Measurements from ENCODE around the gene THOC6. TPM values are rescaled to one million over a fixed set of nuclear protein-coding genes. Genes with fewer than 3 reads are reported as not detected.

Gene THOC6
- total and polyA plus RNA-seq, 9 of the 15 experiments (the other 6 are each of a cell fraction or from before 2014, with no cell fraction given) = 2.5 to 65.4 (median 42.3) TPM

DNA sequence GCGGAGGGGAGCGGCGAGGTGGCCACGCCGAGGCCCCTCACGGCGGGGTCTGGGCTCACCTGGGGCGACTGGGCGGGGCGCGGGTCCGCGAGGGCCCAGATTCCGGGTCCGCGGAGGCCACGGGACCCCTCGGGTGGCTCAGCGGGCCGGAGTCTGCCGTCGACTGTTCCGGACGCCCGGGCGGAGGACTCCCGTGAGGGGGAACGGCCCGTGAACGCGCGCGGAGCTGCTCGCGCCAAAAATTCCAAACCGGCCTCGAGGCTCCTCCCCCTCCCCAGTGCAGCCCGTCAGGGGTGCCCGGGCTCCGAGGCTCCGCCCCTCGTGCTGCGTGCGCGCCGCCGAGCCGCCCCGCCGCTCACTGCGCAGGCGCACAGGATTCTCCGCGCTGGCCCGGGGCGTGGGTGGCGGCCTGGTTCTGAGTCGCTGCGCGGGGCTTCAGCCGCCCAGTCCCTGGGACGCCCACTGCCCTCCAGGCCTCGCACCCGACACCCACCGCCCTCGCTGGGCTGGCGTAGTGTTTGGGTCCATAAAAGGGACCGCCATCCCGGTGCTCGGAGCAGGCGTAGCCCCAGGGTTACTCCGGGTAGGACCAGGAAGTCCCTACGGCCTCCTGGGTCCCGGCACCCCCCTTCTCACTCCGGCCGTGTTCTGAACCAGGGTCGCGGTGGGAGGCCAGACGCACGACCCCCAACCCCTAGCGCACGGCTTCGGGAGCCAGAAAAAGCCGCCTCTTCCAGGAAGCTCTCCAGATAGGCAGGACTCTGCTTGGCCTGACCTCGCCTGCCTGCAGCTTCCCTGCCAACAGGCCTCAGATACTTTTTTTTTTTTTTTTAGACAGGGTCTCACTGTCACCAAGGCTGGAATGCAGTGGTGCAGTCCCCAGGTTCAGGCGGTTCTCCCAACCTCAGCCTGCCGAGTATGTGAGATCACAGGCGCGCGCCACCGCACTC is 43.3 kb upstream of the THOC6 start, which contains the start of gene PKMYT1 (continued):
- TF ChIP-seq, protein P1, sequence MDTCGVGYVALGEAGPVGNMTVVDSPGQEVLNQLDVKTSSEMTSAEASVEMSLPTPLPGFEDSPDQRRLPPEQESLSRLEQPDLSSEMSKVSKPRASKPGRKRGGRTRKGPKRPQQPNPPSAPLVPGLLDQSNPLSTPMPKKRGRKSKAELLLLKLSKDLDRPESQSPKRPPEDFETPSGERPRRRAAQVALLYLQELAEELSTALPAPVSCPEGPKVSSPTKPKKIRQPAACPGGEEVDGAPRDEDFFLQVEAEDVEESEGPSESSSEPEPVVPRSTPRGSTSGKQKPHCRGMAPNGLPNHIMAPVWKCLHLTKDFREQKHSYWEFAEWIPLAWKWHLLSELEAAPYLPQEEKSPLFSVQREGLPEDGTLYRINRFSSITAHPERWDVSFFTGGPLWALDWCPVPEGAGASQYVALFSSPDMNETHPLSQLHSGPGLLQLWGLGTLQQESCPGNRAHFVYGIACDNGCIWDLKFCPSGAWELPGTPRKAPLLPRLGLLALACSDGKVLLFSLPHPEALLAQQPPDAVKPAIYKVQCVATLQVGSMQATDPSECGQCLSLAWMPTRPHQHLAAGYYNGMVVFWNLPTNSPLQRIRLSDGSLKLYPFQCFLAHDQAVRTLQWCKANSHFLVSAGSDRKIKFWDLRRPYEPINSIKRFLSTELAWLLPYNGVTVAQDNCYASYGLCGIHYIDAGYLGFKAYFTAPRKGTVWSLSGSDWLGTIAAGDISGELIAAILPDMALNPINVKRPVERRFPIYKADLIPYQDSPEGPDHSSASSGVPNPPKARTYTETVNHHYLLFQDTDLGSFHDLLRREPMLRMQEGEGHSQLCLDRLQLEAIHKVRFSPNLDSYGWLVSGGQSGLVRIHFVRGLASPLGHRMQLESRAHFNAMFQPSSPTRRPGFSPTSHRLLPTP (IDR thresholded peaks at IDR 0.05; ENCODE audit: borderline replicate concordance, extremely low read depth, insufficient read length) = no peak
- TF ChIP-seq ZNF146 (CRISPR knock-in tag; IDR thresholded peaks at IDR 0.05; ENCODE audit: unreplicated experiment) (peak; percentile 23), NRF1 (conservative IDR thresholded peaks at IDR 0.05 in 1 of 2, IDR thresholded peaks at IDR 0.05 in 1 of 2) (peak; percentile 98), KAT2B (IDR thresholded peaks at IDR 0.05; ENCODE audit: low read depth, low read length) (no peak), HDAC1 (IDR thresholded peaks at IDR 0.05) (no peak; a peak in 1 of 4 replicates), STAG1 (CRISPR knock-in tag; IDR thresholded peaks at IDR 0.05; ENCODE audit: borderline replicate concordance) (0 out of 2 replicates have a peak, but pooled peaks have one; percentile 18), TARDBP (IDR thresholded peaks at IDR 0.05) (peak; percentile 55; the same call in 1 of the 2 replicates), YBX1 (IDR thresholded peaks at IDR 0.05) (no peak), MTA3 (IDR thresholded peaks at IDR 0.05; ENCODE audit: borderline replicate concordance) (peak; percentile 81; the same call in 1 of the 2 replicates), KLF16 (IDR thresholded peaks at IDR 0.05) (no peak), TEAD2 (tag; IDR thresholded peaks at IDR 0.05) (no peak), RBM39 (optimal IDR thresholded peaks at IDR 0.05; ENCODE audit: low read depth, low read length) (peak; percentile 51), GABPB2 (CRISPR knock-in tag; conservative IDR thresholded peaks at IDR 0.05) (no peak), ZNF124 (CRISPR knock-in tag; IDR thresholded peaks at IDR 0.05) (no peak), SIRT6 (IDR thresholded peaks at IDR 0.05; ENCODE audit: low read depth, low read length) (no peak), ZNF436 (CRISPR knock-in tag; IDR thresholded peaks at IDR 0.05) (peak; percentile 85)
- TF ChIP-seq, protein P2, sequence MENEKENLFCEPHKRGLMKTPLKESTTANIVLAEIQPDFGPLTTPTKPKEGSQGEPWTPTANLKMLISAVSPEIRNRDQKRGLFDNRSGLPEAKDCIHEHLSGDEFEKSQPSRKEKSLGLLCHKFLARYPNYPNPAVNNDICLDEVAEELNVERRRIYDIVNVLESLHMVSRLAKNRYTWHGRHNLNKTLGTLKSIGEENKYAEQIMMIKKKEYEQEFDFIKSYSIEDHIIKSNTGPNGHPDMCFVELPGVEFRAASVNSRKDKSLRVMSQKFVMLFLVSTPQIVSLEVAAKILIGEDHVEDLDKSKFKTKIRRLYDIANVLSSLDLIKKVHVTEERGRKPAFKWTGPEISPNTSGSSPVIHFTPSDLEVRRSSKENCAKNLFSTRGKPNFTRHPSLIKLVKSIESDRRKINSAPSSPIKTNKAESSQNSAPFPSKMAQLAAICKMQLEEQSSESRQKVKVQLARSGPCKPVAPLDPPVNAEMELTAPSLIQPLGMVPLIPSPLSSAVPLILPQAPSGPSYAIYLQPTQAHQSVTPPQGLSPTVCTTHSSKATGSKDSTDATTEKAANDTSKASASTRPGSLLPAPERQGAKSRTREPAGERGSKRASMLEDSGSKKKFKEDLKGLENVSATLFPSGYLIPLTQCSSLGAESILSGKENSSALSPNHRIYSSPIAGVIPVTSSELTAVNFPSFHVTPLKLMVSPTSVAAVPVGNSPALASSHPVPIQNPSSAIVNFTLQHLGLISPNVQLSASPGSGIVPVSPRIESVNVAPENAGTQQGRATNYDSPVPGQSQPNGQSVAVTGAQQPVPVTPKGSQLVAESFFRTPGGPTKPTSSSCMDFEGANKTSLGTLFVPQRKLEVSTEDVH (IDR thresholded peaks at IDR 0.05; ENCODE audit: low read depth, partially characterized antibody) = peak; percentile 81
- TF ChIP-seq, protein P3, sequence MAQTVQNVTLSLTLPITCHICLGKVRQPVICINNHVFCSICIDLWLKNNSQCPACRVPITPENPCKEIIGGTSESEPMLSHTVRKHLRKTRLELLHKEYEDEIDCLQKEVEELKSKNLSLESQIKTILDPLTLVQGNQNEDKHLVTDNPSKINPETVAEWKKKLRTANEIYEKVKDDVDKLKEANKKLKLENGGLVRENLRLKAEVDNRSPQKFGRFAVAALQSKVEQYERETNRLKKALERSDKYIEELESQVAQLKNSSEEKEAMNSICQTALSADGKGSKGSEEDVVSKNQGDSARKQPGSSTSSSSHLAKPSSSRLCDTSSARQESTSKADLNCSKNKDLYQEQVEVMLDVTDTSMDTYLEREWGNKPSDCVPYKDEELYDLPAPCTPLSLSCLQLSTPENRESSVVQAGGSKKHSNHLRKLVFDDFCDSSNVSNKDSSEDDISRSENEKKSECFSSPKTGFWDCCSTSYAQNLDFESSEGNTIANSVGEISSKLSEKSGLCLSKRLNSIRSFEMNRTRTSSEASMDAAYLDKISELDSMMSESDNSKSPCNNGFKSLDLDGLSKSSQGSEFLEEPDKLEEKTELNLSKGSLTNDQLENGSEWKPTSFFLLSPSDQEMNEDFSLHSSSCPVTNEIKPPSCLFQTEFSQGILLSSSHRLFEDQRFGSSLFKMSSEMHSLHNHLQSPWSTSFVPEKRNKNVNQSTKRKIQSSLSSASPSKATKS (CRISPR knock-in tag; IDR thresholded peaks at IDR 0.05) = no peak
- TF ChIP-seq, protein P4, sequence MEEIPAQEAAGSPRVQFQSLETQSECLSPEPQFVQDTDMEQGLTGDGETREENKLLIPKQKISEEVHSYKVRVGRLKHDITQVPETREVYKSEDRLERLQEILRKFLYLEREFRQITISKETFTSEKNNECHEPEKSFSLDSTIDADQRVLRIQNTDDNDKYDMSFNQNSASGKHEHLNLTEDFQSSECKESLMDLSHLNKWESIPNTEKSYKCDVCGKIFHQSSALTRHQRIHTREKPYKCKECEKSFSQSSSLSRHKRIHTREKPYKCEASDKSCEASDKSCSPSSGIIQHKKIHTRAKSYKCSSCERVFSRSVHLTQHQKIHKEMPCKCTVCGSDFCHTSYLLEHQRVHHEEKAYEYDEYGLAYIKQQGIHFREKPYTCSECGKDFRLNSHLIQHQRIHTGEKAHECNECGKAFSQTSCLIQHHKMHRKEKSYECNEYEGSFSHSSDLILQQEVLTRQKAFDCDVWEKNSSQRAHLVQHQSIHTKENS (CRISPR knock-in tag; IDR thresholded peaks at IDR 0.05) = no peak

Measured in K562 (cell line).